DND-41 (cell line): ENCODE measurements around the gene HLA-A.

ENCODE experiments used
- ATAC-seq: fragments of 200-7000 bp; cut with Tn5 transposase; 3 replicates; pipeline ENCODE4 v1.9.1; 2021; ENCODE audit warnings: low read depth; ENCODE audit not compliant: insufficient read depth
- DNase-seq: peaks from one replicate; pipeline ENCODE4 v3.0.0-alpha.2; 2020
- H2AFZ ChIP-seq: 2 replicates; pipeline ENCODE4 v1.6.0; 2012; ENCODE audit warnings: low read depth, low read length
- H3K27ac ChIP-seq: 2 replicates; pipeline ENCODE4 v1.5.1; 2012; ENCODE audit warnings: low read length, inconsistent platforms
- H3K27me3 ChIP-seq: fragments of 200-600 bp; sonication (generic); 2 replicates; pipeline ENCODE4 v1.6.0; 2012; ENCODE audit warnings: low read length, mild to moderate bottlenecking, inconsistent platforms; ENCODE audit not compliant: insufficient read depth, poor library complexity
- H3K36me3 ChIP-seq: 2 replicates; pipeline ENCODE4 v1.5.1; 2012; ENCODE audit warnings: low read length, inconsistent platforms; ENCODE audit not compliant: insufficient read depth
- H3K4me1 ChIP-seq: 2 replicates; pipeline ENCODE4 v1.5.1; 2012; ENCODE audit warnings: mild to moderate bottlenecking, low read length; ENCODE audit not compliant: insufficient read depth
- H3K4me2 ChIP-seq: 2 replicates; pipeline ENCODE4 v1.6.0; 2012; ENCODE audit warnings: mild to moderate bottlenecking, moderate library complexity, low read length, inconsistent platforms; ENCODE audit not compliant: insufficient read depth
- H3K4me3 ChIP-seq, 2 experiments: fragments of 200-600 bp in 1 of 2; shearing (Covaris generic) in 1 of 2; 2 replicates each; pipeline ENCODE4 v1.5.1; 2012 to 2016; ENCODE audit warnings: inconsistent platforms in 2 of 2, low read length in 2 of 2, mild to moderate bottlenecking in 2 of 2, low read depth in 1 of 2, moderate library complexity in 1 of 2
- H3K79me2 ChIP-seq: 2 replicates; pipeline ENCODE4 v1.6.0; 2012; ENCODE audit warnings: low read length, inconsistent platforms; ENCODE audit not compliant: insufficient read depth
- H3K9ac ChIP-seq: 2 replicates; pipeline ENCODE4 v1.6.0; 2012; ENCODE audit warnings: low read depth, mild to moderate bottlenecking, inconsistent platforms, low read length, moderate library complexity
- H3K9me3 ChIP-seq: 2 replicates; pipeline ENCODE4 v1.5.1; 2012; ENCODE audit warnings: low read length, moderate library complexity, mild to moderate bottlenecking, inconsistent platforms; ENCODE audit not compliant: insufficient read depth, severe bottlenecking
- H4K20me1 ChIP-seq: 2 replicates; pipeline ENCODE4 v1.6.0; 2012; ENCODE audit warnings: low read length; ENCODE audit not compliant: insufficient read depth
- EZH2 ChIP-seq: IDR thresholded peaks from 3 replicates; pipeline ENCODE4 v1.6.1; 2012; ENCODE audit warnings: borderline replicate concordance, low read depth, mild to moderate bottlenecking, moderate library complexity, low read length, inconsistent platforms; ENCODE audit not compliant: severe bottlenecking
- TF ChIP-seq, protein P1 (sequence below): IDR thresholded peaks from 2 replicates; pipeline ENCODE4 v1.5.1; 2012; ENCODE audit warnings: borderline replicate concordance, low read length, moderate library complexity, mild to moderate bottlenecking; ENCODE audit not compliant: poor library complexity, severe bottlenecking; ENCODE audit errors: extremely low read depth

Gene HLA-A

DNA sequence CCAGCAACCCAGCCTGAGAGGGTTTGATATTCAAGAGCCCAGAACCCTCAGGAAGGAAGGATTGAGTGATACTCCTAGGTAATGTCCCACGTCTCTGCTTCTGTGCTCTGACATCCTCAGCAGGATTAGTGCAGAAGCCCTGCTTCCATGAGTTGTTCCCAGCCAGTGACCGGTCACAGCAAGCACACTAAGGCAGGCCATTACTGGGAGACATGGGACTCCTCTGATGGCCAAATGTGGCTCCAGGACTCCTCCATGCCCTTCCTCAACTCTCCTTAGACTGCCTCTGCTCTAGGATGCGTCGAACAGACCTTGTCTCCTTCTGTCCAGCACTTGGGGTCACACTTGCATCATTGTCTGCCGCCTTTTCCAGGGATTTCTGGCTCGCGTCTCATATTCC, 7.6 kb downstream of the HLA-A start:
- Histone ChIP-seq H3K4me3 (no peak overlapping the region), H3K9me3 (no peaks in the 10 kb centered on the region), H3K9ac (no peak overlapping the region), H3K36me3 (peaks cover 6% of the 10 kb centered on the region), H3K27me3 (no peaks in the 10 kb centered on the region), H3K79me2 (no peaks in the 10 kb centered on the region), H4K20me1 (no peaks in the 10 kb centered on the region), H3K4me1 (no peaks in the 10 kb centered on the region), H3K27ac (no peak overlapping the region), H3K4me2 (no peak overlapping the region), H2AFZ (no peak overlapping the region)
- DNase-seq (no peak), ATAC-seq (no peak)
- TF ChIP-seq, protein P1, sequence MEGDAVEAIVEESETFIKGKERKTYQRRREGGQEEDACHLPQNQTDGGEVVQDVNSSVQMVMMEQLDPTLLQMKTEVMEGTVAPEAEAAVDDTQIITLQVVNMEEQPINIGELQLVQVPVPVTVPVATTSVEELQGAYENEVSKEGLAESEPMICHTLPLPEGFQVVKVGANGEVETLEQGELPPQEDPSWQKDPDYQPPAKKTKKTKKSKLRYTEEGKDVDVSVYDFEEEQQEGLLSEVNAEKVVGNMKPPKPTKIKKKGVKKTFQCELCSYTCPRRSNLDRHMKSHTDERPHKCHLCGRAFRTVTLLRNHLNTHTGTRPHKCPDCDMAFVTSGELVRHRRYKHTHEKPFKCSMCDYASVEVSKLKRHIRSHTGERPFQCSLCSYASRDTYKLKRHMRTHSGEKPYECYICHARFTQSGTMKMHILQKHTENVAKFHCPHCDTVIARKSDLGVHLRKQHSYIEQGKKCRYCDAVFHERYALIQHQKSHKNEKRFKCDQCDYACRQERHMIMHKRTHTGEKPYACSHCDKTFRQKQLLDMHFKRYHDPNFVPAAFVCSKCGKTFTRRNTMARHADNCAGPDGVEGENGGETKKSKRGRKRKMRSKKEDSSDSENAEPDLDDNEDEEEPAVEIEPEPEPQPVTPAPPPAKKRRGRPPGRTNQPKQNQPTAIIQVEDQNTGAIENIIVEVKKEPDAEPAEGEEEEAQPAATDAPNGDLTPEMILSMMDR, result no peak
- TF ChIP-seq EZH2, result no peak

DNA sequence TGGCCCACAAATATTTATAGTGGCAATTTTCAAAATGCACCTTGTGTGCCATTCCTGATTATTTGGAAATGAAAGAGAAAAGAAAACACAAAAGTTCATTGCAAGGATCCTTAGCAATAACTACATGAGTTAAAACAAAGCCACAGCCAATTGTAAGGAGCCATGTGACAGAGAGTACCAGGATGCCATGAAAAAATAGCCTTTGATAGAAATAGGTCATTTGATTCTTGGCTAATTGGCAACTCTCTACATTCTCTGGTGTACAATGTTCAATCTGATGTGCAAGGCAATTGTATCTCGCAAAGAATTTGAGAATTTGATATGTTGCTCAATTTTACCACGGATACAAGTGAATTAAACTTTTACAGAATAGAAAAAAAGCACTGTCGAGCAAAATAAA, 9.6 kb downstream of the HLA-A start:
- DNase-seq, result no peak
- no peaks in the 10 kb centered on the region for H4K20me1 ChIP-seq

GRCh38 chr6:29953001-29953441, 10.7 kb downstream of the HLA-A start:
- Histone ChIP-seq H2AFZ (no peak overlapping the region), H3K27ac (no peak overlapping the region), H3K9ac (no peak overlapping the region), H3K27me3 (no peaks in the 10 kb centered on the region), H3K79me2 (no peaks in the 10 kb centered on the region), H4K20me1 (no peaks in the 10 kb centered on the region), H3K4me3 (no peak overlapping the region), H3K36me3 (no peaks in the 10 kb centered on the region), H3K9me3 (no peaks in the 10 kb centered on the region), H3K4me2 (no peak overlapping the region), H3K4me1 (no peaks in the 10 kb centered on the region)
- ATAC-seq (no peak), DNase-seq (no peak)
- TF ChIP-seq, protein P1, result no peak
- TF ChIP-seq EZH2, result no peak

More for the DNA sequence above, 9.6 kb downstream of the HLA-A start:
- no peak for TF ChIP-seq EZH2
- TF ChIP-seq, protein P1, result no peak
- H3K4me2 ChIP-seq, result no peak overlapping the region
- no peaks in the 10 kb centered on the region for H3K4me1 ChIP-seq
- no peak for ATAC-seq
- H3K4me3 ChIP-seq, result no peak overlapping the region
- H3K9me3 ChIP-seq, result no peaks in the 10 kb centered on the region
- no peaks in the 10 kb centered on the region for H3K79me2 ChIP-seq
- no peaks in the 10 kb centered on the region for H3K27me3 ChIP-seq
- no peak overlapping the region for H3K27ac ChIP-seq
- H3K36me3 ChIP-seq, result no peaks in the 10 kb centered on the region
- H3K9ac ChIP-seq, result no peak overlapping the region
- H2AFZ ChIP-seq, result no peak overlapping the region

DNA sequence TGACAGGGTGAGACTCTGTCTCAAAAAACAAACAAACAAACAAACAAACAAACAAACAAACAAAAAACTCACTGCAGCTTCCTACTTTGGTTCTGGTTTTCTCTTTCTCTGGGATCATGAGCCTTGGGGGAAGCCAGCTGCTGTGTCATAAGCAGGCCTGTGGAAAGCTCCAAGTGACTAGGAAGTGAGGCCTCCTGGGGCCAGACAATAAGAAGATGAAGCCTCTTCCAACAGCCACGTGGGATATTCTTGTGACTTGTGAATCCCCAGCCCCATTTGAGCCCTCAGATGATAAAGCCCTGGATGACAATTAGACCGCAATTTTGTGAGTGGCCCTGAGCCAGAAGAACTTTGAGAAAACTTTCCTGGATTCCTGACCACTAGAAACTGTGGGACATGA, 11.4 kb downstream of the HLA-A start:
- Histone ChIP-seq H2AFZ (no peak overlapping the region), H3K9ac (no peak overlapping the region), H3K9me3 (no peaks in the 10 kb centered on the region), H3K4me3 (no peak overlapping the region), H4K20me1 (no peaks in the 10 kb centered on the region), H3K36me3 (no peaks in the 10 kb centered on the region), H3K4me1 (no peaks in the 10 kb centered on the region), H3K4me2 (no peak overlapping the region), H3K27ac (no peak overlapping the region), H3K27me3 (no peaks in the 10 kb centered on the region), H3K79me2 (no peaks in the 10 kb centered on the region)
- DNase-seq (no peak), ATAC-seq (no peak)
- TF ChIP-seq EZH2, result no peak
- TF ChIP-seq, protein P1, result no peak
